Thyroid gland (tissue), 4 donors: ENCODE measurements around the gene ST8SIA5.

Experiments
- POLR2A ChIP-seq, 2 donors: fragments of 450-650 bp; IDR thresholded peaks; one replicate each; pipeline ENCODE4 v1.6.1; 2017; ENCODE audit warnings: antibody characterized with exemption in 2 of 2, mild to moderate bottlenecking in 2 of 2, moderate library complexity in 1 of 2
- TF ChIP-seq, protein P1 (sequence below), 6 experiments: fragments of 200-600 bp in 3 of 6; fragments of 450-650 bp in 3 of 6; sonication (generic) in 3 of 6; IDR thresholded peaks; one replicate each; pipeline ENCODE4 v1.5.1; 2016 to 2019; ENCODE audit warnings: antibody characterized with exemption in 6 of 6, mild to moderate bottlenecking in 2 of 6, inconsistent platforms in 1 of 6, moderate library complexity in 1 of 6

DNA sequence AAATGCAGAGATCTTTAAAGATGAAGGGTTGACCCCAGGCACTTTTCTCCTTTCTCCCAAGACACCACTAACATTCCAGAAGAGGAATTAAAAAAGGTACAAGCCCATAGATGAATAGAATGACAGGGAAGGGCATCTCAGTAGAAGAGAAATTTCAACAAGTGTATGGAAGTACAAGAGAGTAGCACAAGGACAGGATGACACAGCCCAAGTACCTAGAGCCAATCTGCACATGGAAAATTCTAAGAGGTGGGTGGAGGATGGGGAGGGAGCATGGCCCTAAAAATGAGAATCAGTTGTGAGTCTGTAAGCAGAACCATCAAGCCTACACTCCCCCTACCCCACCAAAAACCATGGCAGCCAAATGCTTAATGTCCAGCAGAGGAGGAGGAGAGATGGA lies 60.2 kb downstream of the ST8SIA5 start:
- no peak for TF ChIP-seq POLR2A (IDR thresholded peaks at IDR 0.05)
- TF ChIP-seq, protein P1, sequence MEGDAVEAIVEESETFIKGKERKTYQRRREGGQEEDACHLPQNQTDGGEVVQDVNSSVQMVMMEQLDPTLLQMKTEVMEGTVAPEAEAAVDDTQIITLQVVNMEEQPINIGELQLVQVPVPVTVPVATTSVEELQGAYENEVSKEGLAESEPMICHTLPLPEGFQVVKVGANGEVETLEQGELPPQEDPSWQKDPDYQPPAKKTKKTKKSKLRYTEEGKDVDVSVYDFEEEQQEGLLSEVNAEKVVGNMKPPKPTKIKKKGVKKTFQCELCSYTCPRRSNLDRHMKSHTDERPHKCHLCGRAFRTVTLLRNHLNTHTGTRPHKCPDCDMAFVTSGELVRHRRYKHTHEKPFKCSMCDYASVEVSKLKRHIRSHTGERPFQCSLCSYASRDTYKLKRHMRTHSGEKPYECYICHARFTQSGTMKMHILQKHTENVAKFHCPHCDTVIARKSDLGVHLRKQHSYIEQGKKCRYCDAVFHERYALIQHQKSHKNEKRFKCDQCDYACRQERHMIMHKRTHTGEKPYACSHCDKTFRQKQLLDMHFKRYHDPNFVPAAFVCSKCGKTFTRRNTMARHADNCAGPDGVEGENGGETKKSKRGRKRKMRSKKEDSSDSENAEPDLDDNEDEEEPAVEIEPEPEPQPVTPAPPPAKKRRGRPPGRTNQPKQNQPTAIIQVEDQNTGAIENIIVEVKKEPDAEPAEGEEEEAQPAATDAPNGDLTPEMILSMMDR (IDR thresholded peaks at IDR 0.05) = no peak
